ENCODE results near the gene ADSL. TPM values are rescaled to one million over a fixed set of nuclear protein-coding genes. Genes with fewer than 3 reads are reported as not detected.

ADSL gene
- total and polyA plus RNA-seq, 2 of the 8 experiments (the other 6 are each of a cell fraction or from before 2014, with no cell fraction given) = 197 to 218 TPM

GRCh38 chr22:40334060-40334459 lies 12.2 kb upstream of the ADSL start:
- Histone ChIP-seq H2AK5ac (ENCODE audit: low read depth, low read length) (no peak overlapping the region), H3K23me2 (ENCODE audit: low read depth, low read length) (no peaks in the 10 kb centered on the region), H4K20me1 (replicated peaks in 1 of 2; ENCODE audit: control insufficient read depth in 1 of 2, insufficient read depth in 2 of 2, low read length in 2 of 2) (no peaks in the 10 kb centered on the region), H3K79me2 (ENCODE audit: control insufficient read depth in 1 of 2, insufficient read depth in 2 of 2, low read length in 2 of 2) (no peaks in the 10 kb centered on the region), H3K36me3 (ENCODE audit: control insufficient read depth in 2 of 4, insufficient read depth in 4 of 4, low read length in 3 of 4) (no peaks in the 10 kb centered on the region; a peak in 4 of 8 replicates), H3K4me1 (replicated peaks in 1 of 4; ENCODE audit: control insufficient read depth in 3 of 4, insufficient read depth in 4 of 4, low read length in 3 of 4) (peaks cover 2 to 19% (median 14%) of the 10 kb centered on the region in 4 experiments; a peak in 6 of 7 replicates), H2BK12ac (ENCODE audit: low read depth, low read length) (no peak overlapping the region), H4K8ac (ENCODE audit: extremely low read depth, insufficient read depth, low read length) (no peak overlapping the region), H2AFZ (ENCODE audit: low read length) (no peak overlapping the region), H4K5ac (ENCODE audit: insufficient read length, low read depth, low read length) (no peak overlapping the region), H3K23ac (ENCODE audit: insufficient read length) (no peak overlapping the region), H3K18ac (ENCODE audit: extremely low read depth, low read length) (no peak overlapping the region), H3K4me3 (ENCODE audit: extremely low read depth in 1 of 4, insufficient read depth in 2 of 4, low read depth in 3 of 4, low read length in 4 of 4) (no peak overlapping the region), H3K27me3 (replicated peaks in 1 of 4; ENCODE audit: control insufficient read depth in 3 of 4, extremely low read depth in 1 of 4, insufficient read depth in 3 of 4, low read length in 3 of 4) (no peaks in the 10 kb centered on the region; a peak in 1 of 7 replicates), H3K27ac (ENCODE audit: low read depth, low read length) (no peak overlapping the region), H3K79me1 (ENCODE audit: low read depth, low read length) (no peaks in the 10 kb centered on the region), H3K9ac (replicated peaks in 1 of 4; ENCODE audit: extremely low read depth in 1 of 4, low read depth in 3 of 4, low read length in 3 of 4) (no peak overlapping the region; a peak in 1 of 7 replicates), H3K4me2 (ENCODE audit: insufficient read depth in 1 of 2, low read depth in 2 of 2, low read length in 2 of 2) (peak overlapping the region; percentile 21 to 27; a peak in 1 of 4 replicates), H3K56ac (replicated peaks; ENCODE audit: insufficient read length, low read depth, low read length) (no peak overlapping the region), H2BK5ac (ENCODE audit: low read depth, low read length) (no peak overlapping the region), H4K91ac (replicated peaks; ENCODE audit: insufficient read length, low read length) (no peak overlapping the region), H3K14ac (ENCODE audit: insufficient read length) (no peak overlapping the region), H3K4ac (replicated peaks; ENCODE audit: insufficient read length, low read depth, low read length) (no peak overlapping the region), H2BK15ac (ENCODE audit: low read length) (no peak overlapping the region), H2BK20ac (ENCODE audit: low read length) (no peak overlapping the region), H3K9me3 (ENCODE audit: insufficient read depth in 2 of 2, low read depth in 1 of 2, low read length in 1 of 2) (no peaks in the 10 kb centered on the region), H2BK120ac (replicated peaks; ENCODE audit: low read depth, low read length) (no peak overlapping the region)
- no peak for FAIRE-seq
- no peak for TF ChIP-seq SP1 (IDR thresholded peaks at IDR 0.05; ENCODE audit: low read depth, low read length)
- TF ChIP-seq CTCF (IDR thresholded peaks at IDR 0.05; ENCODE audit: control extremely low read depth in 1 of 3, insufficient read depth in 1 of 3, low read depth in 1 of 3, low read length in 3 of 3) = no peak
- no peak for TF ChIP-seq POLR2AphosphoS5 (IDR thresholded peaks at IDR 0.05; ENCODE audit: low read depth, low read length)
- no peak for TF ChIP-seq CREB1 (IDR thresholded peaks at IDR 0.05)
- no peak for TF ChIP-seq POLR2A (IDR thresholded peaks at IDR 0.05; ENCODE audit: control extremely low read depth in 1 of 2, low read depth in 2 of 2, low read length in 2 of 2)
- no peak for TF ChIP-seq HDAC2 (IDR thresholded peaks at IDR 0.05; ENCODE audit: borderline replicate concordance in 1 of 2, low read depth in 2 of 2, low read length in 2 of 2)
- no peak for TF ChIP-seq NRF1 (IDR thresholded peaks at IDR 0.05; ENCODE audit: low read depth, low read length)
- TF ChIP-seq SIRT6 (IDR thresholded peaks at IDR 0.05; ENCODE audit: low read length) = no peak
- TF ChIP-seq NANOG (IDR thresholded peaks at IDR 0.05; ENCODE audit: insufficient read depth, low read depth, low read length, poor library complexity, severe bottlenecking) = no peak
- TF ChIP-seq JUN (IDR thresholded peaks at IDR 0.05; ENCODE audit: low read depth, low read length) = no peak
- POLR2A ChIA-PET (ENCODE audit: partially characterized antibody) = interaction anchor here (0.6 to 1.8 kb wide), 7 partner anchors 8 to 799 kb away, joined by 3 to 7 read pairs (median 4); partner anchors contain the start of gene ADSL
- WGBS, 2 experiments (ENCODE audit: extremely low coverage in 1 of 2, insufficient coverage in 1 of 2, insufficient read length in 1 of 2, insufficient replicate concordance in 2 of 2, low coverage in 1 of 2, low lambda C conversion rate in 2 of 2, missing lambda C conversion rate in 1 of 2) = 84% methylated on average over 2 of the region's 2 CpGs; no CpG with 5 or more reads in 1 of the 2 experiments
- CTCF ChIA-PET (ENCODE audit: partially characterized antibody) = interaction anchor here (0.8 to 4.6 kb wide), 2 partner anchors 13 to 14 kb away, joined by 3 to 16 read pairs; no protein-coding TSS in a partner anchor
- DNase-seq (ENCODE audit: low read depth in 1 of 2, low spot score in 2 of 2) = no peak

Data from H1 (cell line).